ENCODE data around the gene DTNA.

DNA sequence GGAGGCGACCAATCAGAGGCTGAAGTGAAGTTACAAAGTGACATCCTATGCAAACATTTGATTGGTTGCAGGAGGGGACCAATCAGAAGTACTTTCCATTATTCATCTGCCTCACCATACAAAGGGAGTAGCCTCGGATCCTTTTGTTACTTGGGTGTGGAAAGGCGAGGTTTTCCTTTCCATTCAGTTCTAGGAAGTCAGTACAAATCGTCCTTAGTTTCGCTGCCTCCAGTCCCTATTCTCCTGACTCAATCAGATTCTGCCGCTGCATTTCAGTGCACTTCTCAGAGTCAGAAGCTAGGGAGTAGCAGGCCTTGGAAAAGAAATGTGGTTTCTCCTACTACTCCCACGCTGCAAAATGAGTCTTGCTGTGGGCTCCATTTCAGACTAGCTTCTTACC lies 149.4 kb downstream of the DTNA start:
- no peak for TF ChIP-seq EZH2 (IDR thresholded peaks at IDR 0.05; ENCODE audit: low read length)
- TF ChIP-seq, protein P1, sequence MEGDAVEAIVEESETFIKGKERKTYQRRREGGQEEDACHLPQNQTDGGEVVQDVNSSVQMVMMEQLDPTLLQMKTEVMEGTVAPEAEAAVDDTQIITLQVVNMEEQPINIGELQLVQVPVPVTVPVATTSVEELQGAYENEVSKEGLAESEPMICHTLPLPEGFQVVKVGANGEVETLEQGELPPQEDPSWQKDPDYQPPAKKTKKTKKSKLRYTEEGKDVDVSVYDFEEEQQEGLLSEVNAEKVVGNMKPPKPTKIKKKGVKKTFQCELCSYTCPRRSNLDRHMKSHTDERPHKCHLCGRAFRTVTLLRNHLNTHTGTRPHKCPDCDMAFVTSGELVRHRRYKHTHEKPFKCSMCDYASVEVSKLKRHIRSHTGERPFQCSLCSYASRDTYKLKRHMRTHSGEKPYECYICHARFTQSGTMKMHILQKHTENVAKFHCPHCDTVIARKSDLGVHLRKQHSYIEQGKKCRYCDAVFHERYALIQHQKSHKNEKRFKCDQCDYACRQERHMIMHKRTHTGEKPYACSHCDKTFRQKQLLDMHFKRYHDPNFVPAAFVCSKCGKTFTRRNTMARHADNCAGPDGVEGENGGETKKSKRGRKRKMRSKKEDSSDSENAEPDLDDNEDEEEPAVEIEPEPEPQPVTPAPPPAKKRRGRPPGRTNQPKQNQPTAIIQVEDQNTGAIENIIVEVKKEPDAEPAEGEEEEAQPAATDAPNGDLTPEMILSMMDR (optimal IDR thresholded peaks at IDR 0.05 in 1 of 3, IDR thresholded peaks at IDR 0.05 in 1 of 3, conservative IDR thresholded peaks at IDR 0.05 in 1 of 3; ENCODE audit: extremely low read depth in 1 of 3, insufficient read depth in 2 of 3, low read length in 3 of 3), result no peak
